H1 (cell line): ENCODE results near the gene HPS3. TPM values are rescaled to one million over a fixed set of nuclear protein-coding genes. Genes with fewer than 3 reads are reported as not detected.

Experiments used
- CTCF ChIA-PET: fragments of 300-600 bp; sonication (Branson Sonifier 250); formaldehyde crosslinking; loops from one replicate; lab custom pipeline; 2021; ENCODE audit not compliant: partially characterized antibody; lab: Charles Lee
- POLR2A ChIA-PET: fragments of 300-600 bp; sonication (Branson Sonifier 250); formaldehyde crosslinking; loops from one replicate; lab custom pipeline; 2021; ENCODE audit warnings: inconsistent platforms; ENCODE audit not compliant: partially characterized antibody; lab: Charles Lee
- DNase-seq, 2 experiments: peaks; one replicate each; pipeline versions ENCODE4 v3.0.0 to v3.0.0-alpha.2; 2010 to 2022; ENCODE audit warnings: low spot score in 2 of 2, low read depth in 1 of 2, mixed read lengths in 1 of 2
- FAIRE-seq: peaks from 2 replicates; lab custom pipeline; 2011; peaks lifted over from hg19 to GRCh38; lab: Jason Lieb, UNC
- H2AFZ ChIP-seq: 2 replicates; pipeline ENCODE4 v1.8.1; 2012; ENCODE audit warnings: low read length, inconsistent platforms
- H2AK5ac ChIP-seq: 2 replicates; pipeline ENCODE4 v1.6.1; 2013; ENCODE audit warnings: low read depth, low read length
- H2BK120ac ChIP-seq: replicated peaks from 2 replicates; pipeline ENCODE3; 2013; ENCODE audit warnings: low read depth, low read length, inconsistent platforms
- H2BK12ac ChIP-seq: 2 replicates; pipeline ENCODE4 v1.6.1; 2013; ENCODE audit warnings: low read depth, low read length
- H2BK15ac ChIP-seq: 2 replicates; pipeline ENCODE4 v1.6.1; 2013; ENCODE audit warnings: low read length
- H2BK20ac ChIP-seq: 2 replicates; pipeline ENCODE4 v1.6.1; 2013; ENCODE audit warnings: low read length
- H2BK5ac ChIP-seq: 2 replicates; pipeline ENCODE4 v1.6.1; 2013; ENCODE audit warnings: low read depth, low read length
- H3K14ac ChIP-seq: 2 replicates; pipeline ENCODE4 v1.6.1; 2013; ENCODE audit warnings: inconsistent platforms; ENCODE audit not compliant: insufficient read length
- H3K18ac ChIP-seq: 2 replicates; pipeline ENCODE4 v1.6.1; 2013; ENCODE audit warnings: low read length; ENCODE audit errors: extremely low read depth
- H3K23ac ChIP-seq: 2 replicates; pipeline ENCODE4 v1.6.1; 2013; ENCODE audit warnings: inconsistent platforms; ENCODE audit not compliant: insufficient read length
- H3K23me2 ChIP-seq: 2 replicates; pipeline ENCODE4 v1.6.1; 2013; ENCODE audit warnings: low read depth, low read length
- H3K27ac ChIP-seq: 2 replicates; pipeline ENCODE4 v1.6.1; 2011; ENCODE audit warnings: low read depth, low read length, inconsistent platforms
- H3K27me3 ChIP-seq, 4 experiments: replicated peaks in 1 of 4; 1 replicate in 1 of 4; 2 replicates in 3 of 4; pipeline versions ENCODE4 v1.6.1 to v1.8.1; 2011 to 2013; ENCODE audit warnings: low read length in 3 of 4, mild to moderate bottlenecking in 3 of 4, inconsistent platforms in 2 of 4, mixed read lengths in 2 of 4, moderate library complexity in 1 of 4; ENCODE audit not compliant: control insufficient read depth in 3 of 4, insufficient read depth in 3 of 4; ENCODE audit errors: extremely low read depth in 1 of 4
- H3K36me3 ChIP-seq, 4 experiments: 2 replicates each; pipeline versions ENCODE4 v1.6.1 to v1.8.1; 2011 to 2013; ENCODE audit warnings: mild to moderate bottlenecking in 4 of 4, low read length in 3 of 4, moderate library complexity in 2 of 4, control low read depth in 1 of 4, inconsistent platforms in 1 of 4; ENCODE audit not compliant: insufficient read depth in 4 of 4, control insufficient read depth in 2 of 4
- H3K4ac ChIP-seq: replicated peaks from 2 replicates; pipeline ENCODE3; 2013; ENCODE audit warnings: low read length, low read depth, mixed read lengths, inconsistent platforms; ENCODE audit not compliant: insufficient read length
- H3K4me1 ChIP-seq, 4 experiments: replicated peaks in 1 of 4; 1 replicate in 1 of 4; 2 replicates in 3 of 4; pipeline versions ENCODE4 v1.6.1 to v1.8.1; 2011 to 2013; ENCODE audit warnings: low read length in 3 of 4, inconsistent platforms in 2 of 4, mixed read lengths in 1 of 4; ENCODE audit not compliant: insufficient read depth in 4 of 4, control insufficient read depth in 3 of 4
- H3K4me2 ChIP-seq, 2 experiments: 2 replicates each; pipeline versions ENCODE4 v1.6.1 to v1.8.1; 2011 to 2013; ENCODE audit warnings: low read depth in 2 of 2, low read length in 2 of 2, control low read depth in 1 of 2, inconsistent platforms in 1 of 2, mild to moderate bottlenecking in 1 of 2; ENCODE audit not compliant: insufficient read depth in 1 of 2
- H3K4me3 ChIP-seq, 4 experiments: fragments of 200-600, 300-600 bp in 1 of 4; sonication (generic), shearing (Covaris generic), sonication (Bioruptor Twin) in 1 of 4; 2 replicates each; pipeline versions ENCODE4 v1.5.1 to v1.8.1; 2011 to 2016; ENCODE audit warnings: low read length in 4 of 4, low read depth in 3 of 4, control low read depth in 2 of 4, inconsistent platforms in 2 of 4, mild to moderate bottlenecking in 2 of 4, mixed read lengths in 1 of 4, moderate library complexity in 1 of 4; ENCODE audit not compliant: insufficient read depth in 2 of 4; ENCODE audit errors: extremely low read depth in 1 of 4
- H3K56ac ChIP-seq: replicated peaks from 2 replicates; pipeline ENCODE3; 2013; ENCODE audit warnings: low read depth, mild to moderate bottlenecking, mixed read lengths, low read length, inconsistent platforms; ENCODE audit not compliant: insufficient read length
- H3K79me1 ChIP-seq: 2 replicates; pipeline ENCODE4 v1.6.1; 2013; ENCODE audit warnings: low read depth, low read length, control low read depth
- H3K79me2 ChIP-seq, 2 experiments: 2 replicates each; pipeline versions ENCODE4 v1.6.1 to v1.8.1; 2012 to 2013; ENCODE audit warnings: low read length in 2 of 2, mild to moderate bottlenecking in 2 of 2, inconsistent platforms in 1 of 2; ENCODE audit not compliant: insufficient read depth in 2 of 2, control insufficient read depth in 1 of 2
- H3K9ac ChIP-seq, 4 experiments: replicated peaks in 1 of 4; 1 replicate in 1 of 4; 2 replicates in 3 of 4; pipeline versions ENCODE4 v1.6.1 to v1.8.1; 2011 to 2013; ENCODE audit warnings: low read depth in 3 of 4, low read length in 3 of 4, control low read depth in 2 of 4, mild to moderate bottlenecking in 2 of 4, moderate library complexity in 2 of 4, inconsistent platforms in 1 of 4; ENCODE audit errors: extremely low read depth in 1 of 4
- H3K9me3 ChIP-seq, 2 experiments: 2 replicates each; pipeline versions ENCODE4 v1.6.1 to v1.8.1; 2012 to 2013; ENCODE audit warnings: mild to moderate bottlenecking in 2 of 2, moderate library complexity in 2 of 2, control low read depth in 1 of 2, inconsistent platforms in 1 of 2, low read depth in 1 of 2, low read length in 1 of 2, mixed read lengths in 1 of 2; ENCODE audit not compliant: insufficient read depth in 2 of 2
- H4K20me1 ChIP-seq, 2 experiments: replicated peaks in 1 of 2; 2 replicates each; pipeline versions ENCODE3 to v1.8.1; 2011 to 2013; ENCODE audit warnings: inconsistent platforms in 2 of 2, low read length in 2 of 2, mild to moderate bottlenecking in 1 of 2; ENCODE audit not compliant: insufficient read depth in 2 of 2, control insufficient read depth in 1 of 2
- H4K5ac ChIP-seq: 2 replicates; pipeline ENCODE4 v1.6.1; 2013; ENCODE audit warnings: low read length, low read depth, mixed read lengths, inconsistent platforms; ENCODE audit not compliant: insufficient read length
- H4K8ac ChIP-seq: 2 replicates; pipeline ENCODE4 v1.8.0; 2013; ENCODE audit warnings: mild to moderate bottlenecking, moderate library complexity, low read length, inconsistent platforms; ENCODE audit not compliant: insufficient read depth; ENCODE audit errors: extremely low read depth
- H4K91ac ChIP-seq: replicated peaks from 2 replicates; pipeline ENCODE3; 2013; ENCODE audit warnings: low read length, mixed read lengths, inconsistent platforms; ENCODE audit not compliant: insufficient read length
- RAD21 ChIP-seq, 2 experiments: IDR thresholded peaks in 1 of 2; conservative IDR thresholded peaks in 1 of 2; 2 replicates each; pipeline ENCODE4 v1.6.1; 2011; ENCODE audit warnings: low read depth in 2 of 2, low read length in 2 of 2, improper control_type of control experiment in 1 of 2, inconsistent platforms in 1 of 2, mild to moderate bottlenecking in 1 of 2, moderate library complexity in 1 of 2
- whole genome bisulfite sequencing, 2 experiments: shearing (Covaris generic) in 1 of 2; methylation state at CpG; one replicate each; pipeline versions ENCODE4 v1.1.6 to v1.1.7; 2013 to 2015; ENCODE audit warnings: low lambda C conversion rate in 2 of 2, mixed read lengths in 2 of 2, inconsistent platforms in 1 of 2, low coverage in 1 of 2, missing lambda C conversion rate in 1 of 2; ENCODE audit not compliant: insufficient replicate concordance in 2 of 2, insufficient coverage in 1 of 2, insufficient read length in 1 of 2; ENCODE audit errors: extremely low coverage in 1 of 2, missing lambda C conversion rate in 1 of 2; 5-methylcytosine and 5-hydroxymethylcytosine counted together
- polyA plus RNA-seq, 7 experiments: library from polyadenylated mRNA; depleted of rRNA in 3 of 7; stranded (reverse) in 5 of 7; unstranded in 2 of 7; fragments of >200 nt in 5 of 7; fragments of 200-250 nt in 2 of 7; gene quantifications; 1 replicate in 5 of 7; 2 replicates in 1 of 7; 4 replicates in 1 of 7; pipeline versions ENCODE4 v1.2.1 to v1.2.3, GENCODE V29; 2011 to 2013; ENCODE audit warnings: missing spikeins in 2 of 7, mixed read lengths in 2 of 7
- total RNA-seq: library from RNA; stranded (reverse); fragmentation: NEBNext Ultra II Directional; extraction: Animal tissue kit (Norgen Biotek cat#: 25700); gene quantifications from 2 replicates; pipeline ENCODE4 v1.2.1, GENCODE V29; 2021

Gene HPS3
- total and polyA plus RNA-seq, 2 of the 8 experiments (the other 6 are each of a cell fraction or from before 2014, with no cell fraction given), result 23.7 to 48.7 TPM

DNA sequence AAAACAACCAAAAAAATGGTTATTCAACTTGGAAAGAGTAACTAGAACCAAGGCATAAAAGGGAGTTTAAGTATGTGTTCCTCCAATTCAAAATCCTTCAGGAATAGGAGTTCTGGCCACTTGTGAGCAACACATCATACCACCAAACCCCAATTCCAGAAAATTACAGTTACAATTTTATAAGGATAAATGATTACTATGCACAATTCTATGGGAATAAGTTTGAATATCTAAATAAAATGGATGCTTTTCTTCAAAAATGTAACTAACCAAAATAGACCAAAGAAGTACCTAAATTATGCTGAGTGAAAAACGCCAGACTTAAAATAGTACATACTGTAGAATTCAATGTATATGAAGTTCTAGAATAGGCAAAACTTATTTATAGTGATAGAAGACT is 47.7 kb upstream of the HPS3 start:
- CTCF ChIA-PET, result no interaction called here
- H3K27ac ChIP-seq, result no peak overlapping the region
- H3K27me3 ChIP-seq, result peaks cover 0 to under 1% (median 0%) of the 10 kb centered on the region in 4 experiments; a peak in 2 of 7 replicates
- peaks cover 3% of the 10 kb centered on the region for H3K79me1 ChIP-seq
- no peak overlapping the region for H2BK5ac ChIP-seq
- H3K4ac ChIP-seq, result no peak overlapping the region
- no peak overlapping the region for H3K9ac ChIP-seq
- H2AFZ ChIP-seq, result no peak overlapping the region
- no peak overlapping the region for H3K4me3 ChIP-seq
- no peak for TF ChIP-seq RAD21 (IDR thresholded peaks at IDR 0.05 in 1 of 2, conservative IDR thresholded peaks at IDR 0.05 in 1 of 2; ENCODE audit: low read depth in 2 of 2, low read length in 2 of 2)
- no peak overlapping the region for H3K18ac ChIP-seq
- H3K36me3 ChIP-seq, result peaks cover 0 to 27% (median 3%) of the 10 kb centered on the region in 4 experiments; a peak in 4 of 8 replicates
- POLR2A ChIA-PET, result no interaction called here
- H3K79me2 ChIP-seq, result peaks cover 0 to 63% of the 10 kb centered on the region in 2 experiments
- no peak overlapping the region for H2BK20ac ChIP-seq
- H2BK120ac ChIP-seq, result no peak overlapping the region
- DNase-seq (no peak), FAIRE-seq (no peak)
- H3K9me3 ChIP-seq, result no peaks in the 10 kb centered on the region
- no peak overlapping the region for H2BK12ac ChIP-seq
- H3K4me2 ChIP-seq, result no peak overlapping the region
- peaks cover 8% of the 10 kb centered on the region; the same call in 1 of the 2 replicates for H3K23me2 ChIP-seq
- no peak overlapping the region for H3K56ac ChIP-seq
- H3K14ac ChIP-seq, result no peak overlapping the region
- peaks cover 2 to 9% of the 10 kb centered on the region in 2 experiments for H4K20me1 ChIP-seq
- peaks cover 0 to 5% (median under 1%) of the 10 kb centered on the region in 4 experiments; a peak in 3 of 7 replicates for H3K4me1 ChIP-seq
- no peak overlapping the region for H2AK5ac ChIP-seq
- H3K23ac ChIP-seq, result no peak overlapping the region
- H4K8ac ChIP-seq, result no peak overlapping the region
- no peak overlapping the region for H4K5ac ChIP-seq
- H4K91ac ChIP-seq, result no peak overlapping the region
- WGBS, 2 experiments, result 85% methylated on average over 1 of the region's 1 CpG; no CpG with 5 or more reads in 1 of the 2 experiments
- no peak overlapping the region for H2BK15ac ChIP-seq
